Measurements from ENCODE around the gene NIPBL. TPM values are rescaled to one million over a fixed set of nuclear protein-coding genes. Genes with fewer than 3 reads are reported as not detected.
"Not testable (repeated sequence)": the region's sequence is repeated elsewhere in the genome, so short reads cannot be mapped to it uniquely, and the experiment has no call there.

The NIPBL gene
- total RNA-seq, 1 donor from 2014 or later = 70.0 TPM

- intact Hi-C loops (cut with micrococcal nuclease) = loop anchor here (1.0 to 5.0 kb wide), 4 partner anchors 37 to 216 kb away; partner anchors contain the start of gene NIPBL
Measured at GRCh38 chr5:36944607-36945225, 68.1 kb downstream of the NIPBL start.

- intact Hi-C loops (cut with micrococcal nuclease) = loop anchor here (2.0 kb wide), 1 partner anchor 217 kb away; no protein-coding TSS in a partner anchor
Measured at GRCh38 chr5:36945687-36946086, 69.1 kb downstream of the NIPBL start.

DNA sequence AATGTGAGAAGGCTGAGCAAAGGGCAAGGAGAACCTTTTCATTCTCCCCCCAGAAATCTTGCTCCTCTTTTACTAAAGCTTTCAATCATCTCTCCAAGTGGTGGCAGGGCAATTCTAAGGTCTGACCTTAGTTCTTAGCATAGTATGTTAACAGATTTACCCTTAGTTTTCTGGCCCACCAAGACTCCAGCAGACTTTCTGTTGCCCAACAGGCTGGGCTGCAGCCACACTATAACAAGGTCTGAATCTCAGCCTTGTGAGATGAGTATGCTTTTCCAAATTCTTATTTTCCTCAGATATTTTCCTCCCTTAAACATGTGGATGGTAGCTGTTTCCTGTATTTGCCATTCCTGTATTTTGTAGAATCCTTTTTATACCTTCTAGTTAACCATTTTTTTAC is 69.5 kb downstream of the NIPBL start:
- intact Hi-C loops (cut with micrococcal nuclease) = no loop called here

GRCh38 chr5:36948041-36948440 is 71.5 kb downstream of the NIPBL start:
- intact Hi-C loops (cut with micrococcal nuclease) = no loop called here

DNA sequence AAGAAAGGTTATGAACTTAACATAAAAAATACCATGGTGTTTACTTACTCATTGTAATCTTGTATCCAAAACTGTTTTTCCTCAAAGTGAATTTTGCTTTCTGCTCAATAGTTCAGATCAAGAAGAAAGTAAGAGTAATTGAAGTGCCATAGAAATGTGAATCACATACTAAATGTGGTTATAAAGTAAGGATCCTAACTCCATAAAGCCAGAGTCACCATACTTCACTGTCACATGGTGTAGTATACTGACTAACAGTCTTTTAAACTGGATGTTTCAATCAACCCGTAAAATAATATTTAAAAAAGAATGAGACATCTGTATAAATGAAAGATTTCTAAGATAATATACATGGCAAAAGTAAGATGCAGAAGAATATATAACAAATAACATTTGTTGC is 72.1 kb downstream of the NIPBL start:
- intact Hi-C loops (cut with micrococcal nuclease) = no loop called here

GRCh38 chr5:36949593-36949992 is 73.0 kb downstream of the NIPBL start:
- intact Hi-C loops (cut with micrococcal nuclease) = no loop called here

DNA sequence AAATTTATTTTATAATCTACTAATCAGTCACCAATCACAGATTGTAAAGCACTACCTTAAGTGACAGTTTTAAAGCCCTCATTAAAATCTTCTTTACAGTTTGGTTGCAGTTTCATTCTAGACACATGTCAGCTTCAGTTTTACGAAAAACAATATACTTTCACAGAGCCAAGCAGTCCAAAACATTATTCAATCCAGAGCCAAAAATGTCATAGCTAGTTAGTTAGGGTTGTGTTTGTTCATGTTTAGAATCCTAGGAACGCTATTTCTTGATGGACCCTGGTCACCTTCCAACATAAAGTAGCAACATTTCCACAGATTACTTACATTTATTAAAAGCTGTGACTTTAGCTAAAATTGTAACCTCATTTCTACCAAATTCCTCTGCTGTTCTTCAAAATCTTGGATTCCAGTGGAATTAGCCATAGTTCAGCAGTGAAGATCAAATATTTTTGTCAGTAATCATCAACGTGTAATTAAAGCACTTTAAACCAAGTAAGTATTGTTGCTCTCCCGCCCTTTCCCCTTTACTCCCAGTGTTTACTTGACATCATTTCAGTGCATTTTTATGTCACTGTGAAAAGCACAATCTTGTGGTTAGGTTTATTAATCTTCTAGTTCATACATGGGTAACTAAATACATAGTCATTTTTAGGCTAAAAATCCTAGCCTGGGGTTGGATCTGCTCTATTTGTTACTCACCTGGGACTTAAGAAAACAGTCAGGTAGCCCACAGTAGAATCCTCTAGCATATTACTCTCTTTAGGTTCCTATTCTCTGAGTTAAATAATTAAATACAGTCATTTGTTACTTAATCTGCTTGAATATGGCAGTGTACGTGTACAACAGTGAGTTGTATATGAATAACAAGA is 74.3 kb downstream of the NIPBL start:
- intact Hi-C loops (cut with micrococcal nuclease) = no loop called here

GRCh38 chr5:36953043-36953442 is 76.5 kb downstream of the NIPBL start:
- intact Hi-C loops (cut with micrococcal nuclease) = no loop called here

DNA sequence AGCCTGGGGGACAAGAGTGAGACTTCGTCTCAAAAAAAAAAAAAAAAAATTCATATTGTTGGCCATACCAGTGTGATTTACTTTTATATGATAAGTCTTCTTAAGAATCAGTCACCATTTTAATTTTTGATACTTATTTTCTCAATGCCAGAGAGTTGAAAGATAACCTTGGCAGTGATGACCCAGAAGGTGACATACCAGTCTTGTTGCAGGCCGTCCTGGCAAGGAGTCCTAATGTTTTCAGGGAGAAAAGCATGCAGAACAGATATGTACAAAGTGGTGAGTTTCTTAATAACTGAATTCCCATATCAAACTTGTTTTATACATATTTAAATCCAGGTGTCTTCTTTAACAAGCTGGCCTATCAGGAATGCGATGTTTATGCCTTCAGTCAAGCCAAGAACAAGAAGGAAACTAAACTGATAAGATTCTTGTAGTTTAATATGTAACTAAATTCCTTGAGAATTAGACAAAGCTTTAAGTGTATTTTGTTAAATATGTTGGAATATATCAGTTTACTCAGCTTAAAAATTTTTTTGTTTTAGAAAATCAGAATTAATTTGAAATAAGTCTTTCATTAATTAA is 81.5 kb downstream of the NIPBL start:
- intact Hi-C loops (cut with micrococcal nuclease) = no loop called here

- intact Hi-C loops (cut with micrococcal nuclease) = no loop called here
Measured at GRCh38 chr5:36958612-36959011, 82.0 kb downstream of the NIPBL start.

DNA sequence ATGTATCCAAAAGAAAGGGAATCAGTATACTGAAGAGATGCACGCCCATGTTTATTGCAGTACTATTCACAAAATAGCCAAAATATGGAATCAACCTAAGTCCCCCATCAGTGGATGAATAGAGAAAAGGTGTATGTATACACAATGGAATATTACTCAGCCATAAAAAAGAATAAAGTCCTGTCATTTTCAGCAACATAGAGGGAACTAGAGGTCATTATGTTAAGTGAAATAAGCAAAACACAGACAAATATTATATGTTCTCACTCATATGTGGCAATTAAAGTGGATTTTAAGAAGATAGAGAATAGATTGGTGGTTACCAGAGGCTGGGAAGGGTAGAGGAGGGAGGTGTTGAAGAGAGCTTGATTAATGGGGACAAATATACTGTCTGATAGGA is 88.6 kb downstream of the NIPBL start:
- intact Hi-C loops (cut with micrococcal nuclease) = no loop called here

DNA sequence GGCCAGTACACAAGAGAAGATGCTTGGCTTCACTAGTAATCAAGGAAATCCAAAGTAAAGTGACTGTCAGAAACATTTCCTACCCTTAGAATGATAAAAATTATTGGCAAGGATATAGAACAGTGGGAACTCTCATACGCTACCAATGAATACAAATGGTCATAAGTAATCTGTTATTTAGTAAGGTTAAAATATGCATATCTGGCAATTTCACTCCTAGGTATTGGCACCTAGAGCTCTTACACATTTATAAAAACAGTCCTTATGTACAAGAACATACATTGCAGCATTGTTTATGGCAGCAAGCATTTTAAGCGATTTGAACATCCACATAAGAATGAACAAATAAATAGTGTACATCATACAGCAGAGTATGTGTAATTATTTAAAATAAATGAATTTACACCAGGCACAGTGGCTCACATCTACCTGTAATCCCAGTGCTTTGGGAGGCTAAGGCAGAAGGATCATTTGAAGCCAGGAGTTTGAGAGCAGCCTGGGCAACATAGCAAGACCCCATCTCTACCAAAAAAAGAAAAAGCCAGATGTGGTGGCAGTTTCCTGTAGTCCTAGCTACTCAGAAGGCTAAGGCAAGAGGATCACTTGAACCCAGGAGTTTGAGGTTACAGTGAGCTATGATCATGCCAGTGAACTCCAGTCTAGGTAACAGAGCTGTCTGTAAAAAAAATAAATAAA is 93.3 kb downstream of the NIPBL start:
- intact Hi-C loops (cut with micrococcal nuclease) = no loop called here

- intact Hi-C loops (cut with micrococcal nuclease) = no loop called here
Measured at GRCh38 chr5:36978196-36978595, 101.6 kb downstream of the NIPBL start.

DNA sequence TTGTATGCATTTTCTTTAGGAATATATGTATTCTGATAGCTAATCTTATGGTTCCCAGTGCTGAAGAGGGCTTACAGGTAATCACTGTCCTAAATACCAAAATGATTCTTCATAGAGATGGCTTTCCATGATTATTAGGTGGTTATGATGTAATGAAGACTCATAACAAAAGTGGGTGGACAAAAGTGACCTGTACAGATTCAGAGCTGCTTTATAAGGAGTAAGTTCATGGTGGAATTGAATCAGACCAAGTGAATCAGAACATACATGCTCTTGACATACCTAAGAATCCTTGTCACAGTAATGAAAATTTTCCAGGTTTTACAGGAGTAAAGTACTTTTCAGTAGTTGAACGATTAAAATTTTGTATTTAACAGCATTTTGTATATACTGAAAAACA is 105.6 kb downstream of the NIPBL start:
- intact Hi-C loops (cut with micrococcal nuclease) = no loop called here

GRCh38 chr5:36985387-36985786 is 108.8 kb downstream of the NIPBL start:
- intact Hi-C loops (cut with micrococcal nuclease) = no loop called here

DNA sequence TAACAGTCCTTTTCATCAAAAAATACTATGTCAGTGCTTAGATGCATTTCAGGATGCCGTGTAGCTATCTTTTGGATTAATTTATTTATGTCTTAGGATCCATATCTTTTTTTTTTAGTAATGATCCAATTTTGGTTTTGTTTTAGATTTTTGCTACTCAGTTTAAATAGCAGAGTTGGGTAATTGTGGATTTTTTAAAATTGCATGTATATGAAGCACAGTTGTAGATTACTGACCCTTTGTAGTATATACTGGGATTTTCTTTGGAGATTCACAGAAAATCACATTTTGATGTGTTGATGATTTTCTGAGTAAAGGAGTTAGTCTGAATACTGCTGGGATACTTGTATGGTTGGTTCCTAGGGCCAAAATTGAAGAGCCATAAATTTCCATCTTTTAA is 111.8 kb downstream of the NIPBL start:
- intact Hi-C loops (cut with micrococcal nuclease) = no loop called here

DNA sequence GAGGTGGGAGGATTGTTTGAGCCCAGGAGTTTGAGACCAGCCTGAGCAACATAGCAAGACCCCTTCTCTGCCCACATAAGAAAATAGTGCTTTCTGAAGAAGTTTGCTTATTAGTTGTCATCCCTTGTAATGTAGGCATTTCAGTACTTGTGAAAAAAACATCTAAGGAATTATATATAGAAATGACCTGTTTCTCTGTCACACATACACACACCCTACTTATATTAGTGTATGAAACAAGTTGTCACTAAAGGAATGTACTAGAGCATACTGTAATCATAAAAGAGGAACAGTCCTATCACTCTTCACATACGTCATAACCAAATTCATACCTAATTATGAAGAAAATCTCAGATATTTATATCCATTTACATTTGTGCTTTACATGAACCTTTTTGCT is 122.0 kb downstream of the NIPBL start:
- intact Hi-C loops (cut with micrococcal nuclease) = no loop called here

DNA sequence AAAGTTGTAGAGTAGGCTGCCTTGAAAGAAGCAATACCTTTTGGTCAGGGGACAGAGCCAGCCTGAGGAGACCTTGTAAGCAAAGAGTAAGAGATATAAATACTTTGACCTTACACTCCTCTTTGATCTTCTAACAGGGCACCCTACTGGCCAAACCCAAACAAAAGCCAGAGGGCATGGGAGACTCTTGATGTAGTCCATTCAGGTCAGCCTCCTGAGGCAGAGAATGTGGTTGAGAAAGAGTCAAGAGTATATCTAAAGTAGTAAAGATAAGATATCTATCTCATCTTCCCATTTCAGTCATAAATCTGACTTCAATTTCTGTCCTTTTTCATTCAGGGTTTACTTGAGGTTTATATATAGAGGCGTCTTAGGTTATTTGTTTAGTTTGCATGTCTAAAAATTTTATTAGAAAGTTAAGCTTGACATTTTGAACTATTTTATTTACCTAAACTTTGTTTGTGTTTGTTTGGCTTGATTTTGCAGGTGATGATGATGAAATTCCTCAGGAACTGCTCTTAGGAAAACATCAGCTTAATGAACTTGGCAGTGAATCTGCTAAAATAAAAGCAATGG is 125.7 kb downstream of the NIPBL start:
- intact Hi-C loops (cut with micrococcal nuclease) = no loop called here

DNA sequence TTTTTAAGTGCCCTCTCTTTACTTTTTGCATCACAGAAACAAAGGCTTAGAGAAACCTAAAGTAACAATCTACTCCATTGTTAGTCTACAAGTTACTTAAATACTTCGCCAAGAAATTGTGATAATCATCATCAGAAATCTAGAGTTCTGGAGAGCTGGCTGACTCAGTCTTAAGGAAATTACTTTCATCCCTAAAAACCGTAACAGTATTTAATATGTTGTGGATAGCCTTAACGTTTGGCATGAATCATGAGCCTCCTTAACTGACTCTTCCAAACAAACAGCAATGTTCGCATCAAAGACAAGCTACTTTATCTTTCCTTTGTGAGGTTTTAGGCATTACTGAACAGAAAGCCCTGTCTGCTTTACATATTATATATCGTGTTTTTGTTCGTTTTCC is 128.7 kb downstream of the NIPBL start:
- intact Hi-C loops (cut with micrococcal nuclease) = no loop called here

DNA sequence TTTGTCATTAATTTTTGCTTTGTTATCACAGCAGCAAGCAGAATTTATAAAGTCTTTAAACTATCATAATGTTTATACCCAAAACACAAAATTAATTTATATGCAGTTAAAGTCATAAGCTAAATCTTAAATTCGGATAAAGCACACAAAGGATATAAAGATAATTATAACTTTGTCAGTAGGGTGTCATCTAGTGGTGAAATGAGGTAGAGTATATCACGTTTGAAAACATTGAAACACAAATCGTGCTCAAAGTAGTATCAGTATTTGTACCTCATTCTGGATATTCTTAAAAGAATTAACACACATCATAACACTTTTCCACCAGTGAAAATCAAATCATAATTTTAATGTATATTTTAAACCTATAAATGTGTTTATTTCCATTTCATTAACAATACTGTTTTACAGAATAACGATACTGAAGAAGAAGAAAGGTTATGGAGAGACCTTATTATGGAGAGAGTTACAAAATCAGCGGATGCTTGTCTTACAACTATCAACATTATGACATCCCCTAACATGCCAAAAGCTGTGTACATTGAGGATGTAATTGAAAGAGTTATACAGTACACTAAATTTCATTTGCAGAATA is 129.5 kb downstream of the NIPBL start:
- intact Hi-C loops (cut with micrococcal nuclease) = loop anchor here (1.0 to 2.0 kb wide), 3 partner anchors 135 to 277 kb away; no protein-coding TSS in a partner anchor

DNA sequence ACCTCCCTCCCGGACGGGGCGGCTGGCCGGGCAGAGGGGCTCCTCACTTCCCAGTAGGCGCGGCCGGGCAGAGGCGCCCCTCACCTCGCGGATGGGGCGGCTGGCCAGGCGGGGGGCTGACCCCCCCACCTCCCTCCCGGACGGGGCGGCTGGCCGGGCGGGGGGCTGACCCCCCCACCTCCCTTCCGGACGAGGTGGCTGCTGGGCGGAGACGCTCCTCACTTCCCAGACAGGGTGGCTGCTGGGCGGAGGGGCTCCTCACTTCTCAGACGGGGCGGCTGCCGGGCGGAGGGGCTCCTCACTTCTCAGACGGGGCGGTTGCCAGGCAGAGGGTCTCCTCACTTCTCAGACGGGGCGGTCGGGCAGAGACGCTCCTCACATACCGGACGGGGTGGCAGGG is 136.6 kb downstream of the NIPBL start:
- intact Hi-C loops (cut with micrococcal nuclease) = not testable (repeated sequence)

All from T-helper 1 cell treated with Interleukin-12 subunit alpha and Interleukin-12 subunit beta and Interleukin-4 antibody, amounts not matched to agents 30 ng/mL and 1 ng/mL, for 36 hours (primary cell).